COLO668 (cell line): Measurements from ENCODE around the gene TM7SF2.
"Not testable (repeated sequence)": the region's sequence is repeated elsewhere in the genome, so short reads cannot be mapped to it uniquely, and the experiment has no call there.

Experiments
- DNase-seq: peaks from one replicate; lab custom pipeline; 2025; ENCODE audit not compliant: unreplicated experiment; lab: John Stamatoyannopoulos, UW

The TM7SF2 gene

DNA sequence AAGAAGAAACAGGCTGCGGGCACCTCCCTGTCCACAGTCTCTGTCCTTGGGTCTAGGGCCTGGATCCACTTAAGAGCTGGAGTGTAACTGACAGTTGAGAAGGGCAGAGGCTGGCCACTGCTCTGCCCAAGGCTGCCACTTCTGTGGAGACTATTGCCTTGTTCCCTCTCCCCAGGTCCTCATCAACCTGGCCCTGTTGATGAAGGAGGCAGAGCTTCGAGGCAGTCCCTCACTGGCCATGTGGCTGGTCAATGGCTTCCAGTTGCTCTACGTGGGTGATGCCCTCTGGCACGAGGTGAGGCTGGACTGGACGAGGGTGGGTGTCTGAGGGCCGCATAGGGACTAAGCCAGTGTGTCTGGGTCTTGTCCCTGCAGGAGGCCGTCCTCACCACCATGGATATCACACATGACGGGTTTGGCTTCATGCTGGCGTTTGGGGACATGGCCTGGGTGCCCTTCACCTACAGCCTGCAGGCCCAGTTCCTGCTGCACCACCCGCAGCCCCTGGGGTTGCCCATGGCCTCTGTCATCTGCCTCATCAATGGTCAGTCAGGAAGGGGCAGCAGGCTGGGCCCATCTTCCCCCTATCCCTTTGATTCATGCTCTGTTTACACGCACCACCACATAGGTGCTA is 3.0 kb downstream of the TM7SF2 start:
- DNase-seq: no peak

DNA sequence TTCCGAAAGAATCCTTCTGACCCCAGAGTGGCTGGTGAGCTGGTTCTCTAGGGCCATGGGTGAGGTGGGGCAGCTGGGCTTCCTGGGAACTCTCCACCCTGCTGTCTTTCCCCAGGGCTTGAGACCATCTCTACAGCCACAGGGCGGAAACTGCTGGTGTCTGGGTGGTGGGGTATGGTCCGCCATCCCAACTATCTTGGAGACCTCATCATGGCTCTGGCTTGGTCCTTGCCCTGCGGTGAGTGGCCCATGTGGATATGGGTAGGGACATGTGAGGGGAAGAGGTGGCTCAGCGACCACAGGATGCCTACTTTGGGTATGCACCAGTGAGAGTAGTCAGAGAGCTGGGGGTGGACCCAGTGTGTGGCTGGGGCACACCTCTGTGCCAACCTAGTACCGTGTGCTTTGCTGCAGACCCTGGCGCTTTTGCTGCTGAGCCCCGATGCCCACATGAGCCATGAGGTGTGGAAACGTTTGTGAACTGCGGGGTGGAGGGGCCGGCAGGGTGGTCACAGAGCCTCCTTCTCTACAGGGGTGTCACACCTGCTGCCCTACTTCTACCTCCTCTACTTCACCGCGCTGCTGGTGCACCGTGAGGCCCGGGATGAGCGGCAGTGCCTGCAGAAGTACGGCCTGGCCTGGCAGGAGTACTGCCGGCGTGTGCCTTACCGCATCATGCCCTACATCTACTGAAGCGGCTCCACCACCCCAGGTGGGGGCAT is 3.9 kb downstream of the TM7SF2 start:
- DNase-seq: no peak

DNA sequence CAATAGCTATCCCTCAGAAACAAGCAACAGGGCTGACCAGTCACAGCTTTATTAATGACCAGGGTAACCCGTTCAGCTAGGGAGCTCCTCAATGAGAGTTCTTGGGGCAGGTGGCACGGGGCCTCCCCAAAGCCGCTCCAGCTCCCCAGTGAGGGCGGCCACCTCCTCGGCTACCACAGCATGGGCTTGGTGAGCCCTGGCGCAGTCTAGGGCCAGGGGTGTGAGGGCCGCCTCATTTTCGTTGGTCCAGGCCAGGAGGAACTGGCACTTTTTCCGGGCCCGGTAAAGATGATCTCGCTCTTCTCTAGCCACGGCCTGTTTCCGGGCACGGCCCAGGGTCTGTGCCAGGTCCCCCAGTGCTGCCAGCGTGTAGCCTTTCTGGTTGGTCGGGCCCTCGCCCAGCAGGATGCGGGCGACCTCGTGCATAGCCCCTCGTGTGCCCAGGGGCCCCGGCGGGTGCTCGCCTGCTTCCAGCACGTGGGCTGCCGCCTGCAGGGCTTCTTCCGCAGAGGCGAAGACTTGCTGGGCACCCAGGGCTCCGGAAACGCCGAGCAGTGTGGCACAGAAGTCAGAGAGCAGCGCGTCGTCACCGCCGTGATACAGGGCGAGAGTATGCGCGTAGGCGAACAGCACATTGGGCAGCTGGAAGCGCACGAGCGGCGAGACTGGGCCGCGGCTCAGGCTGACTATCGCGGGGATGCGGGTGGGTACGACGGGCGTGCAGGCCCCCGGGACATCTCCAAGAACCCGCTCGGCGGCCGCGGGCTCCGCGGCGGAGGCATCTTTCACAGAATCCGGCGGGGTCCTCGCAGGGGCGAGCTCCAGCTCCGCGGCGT is 4.9 kb downstream of the TM7SF2 start:
- DNase-seq: peak; percentile 72

DNA sequence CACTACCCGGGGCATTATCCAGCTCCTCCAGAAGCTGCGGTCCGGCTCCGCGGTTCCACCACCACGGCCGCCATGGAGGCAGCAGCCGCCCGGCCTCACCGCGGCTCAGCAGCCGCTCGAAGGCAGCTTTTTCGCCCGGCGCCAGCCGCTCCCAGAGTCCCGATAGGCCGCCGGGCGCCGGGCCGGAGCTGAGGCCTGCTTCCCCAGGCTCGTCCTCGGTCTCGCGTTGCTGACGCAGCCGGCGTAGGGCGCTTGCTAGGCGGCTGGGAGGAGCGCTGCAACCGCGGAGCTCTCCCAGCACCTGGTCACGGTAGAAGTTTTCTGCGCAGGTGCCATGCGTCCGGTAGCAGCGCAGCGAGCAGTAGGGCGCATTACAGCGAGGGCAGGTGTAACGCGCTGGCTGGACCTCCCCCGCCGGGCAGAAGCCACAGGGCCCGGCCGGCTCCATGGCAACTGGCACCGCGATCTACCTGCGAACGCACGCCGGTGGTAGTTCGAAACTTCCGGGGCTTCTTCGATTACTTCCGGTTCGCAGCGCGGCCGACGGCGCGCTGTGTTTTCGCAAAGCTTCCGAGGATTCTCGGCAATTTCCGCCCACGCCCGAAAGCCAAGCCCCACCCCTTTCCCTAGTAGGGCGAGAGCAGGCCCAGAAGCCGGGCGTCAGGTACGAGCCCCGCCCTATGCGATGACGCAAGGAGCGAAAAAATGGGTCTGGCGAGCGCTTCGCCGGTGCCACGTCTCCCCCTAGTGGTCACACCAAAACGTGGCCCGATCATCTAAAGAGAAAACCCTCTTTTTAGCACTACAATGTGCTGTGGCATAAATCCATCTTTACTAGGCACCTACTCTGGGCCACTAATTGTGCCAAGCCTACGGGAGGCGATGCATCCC is 5.8 kb downstream of the TM7SF2 start, which contains the start of gene ZNHIT2:
TSS of gene ZNHIT2 (minus strand) at position 496 of the 891 bp plus-strand sequence. CDS start at position 448, 48 bp downstream.
- peak; percentile 99 for DNase-seq

DNA sequence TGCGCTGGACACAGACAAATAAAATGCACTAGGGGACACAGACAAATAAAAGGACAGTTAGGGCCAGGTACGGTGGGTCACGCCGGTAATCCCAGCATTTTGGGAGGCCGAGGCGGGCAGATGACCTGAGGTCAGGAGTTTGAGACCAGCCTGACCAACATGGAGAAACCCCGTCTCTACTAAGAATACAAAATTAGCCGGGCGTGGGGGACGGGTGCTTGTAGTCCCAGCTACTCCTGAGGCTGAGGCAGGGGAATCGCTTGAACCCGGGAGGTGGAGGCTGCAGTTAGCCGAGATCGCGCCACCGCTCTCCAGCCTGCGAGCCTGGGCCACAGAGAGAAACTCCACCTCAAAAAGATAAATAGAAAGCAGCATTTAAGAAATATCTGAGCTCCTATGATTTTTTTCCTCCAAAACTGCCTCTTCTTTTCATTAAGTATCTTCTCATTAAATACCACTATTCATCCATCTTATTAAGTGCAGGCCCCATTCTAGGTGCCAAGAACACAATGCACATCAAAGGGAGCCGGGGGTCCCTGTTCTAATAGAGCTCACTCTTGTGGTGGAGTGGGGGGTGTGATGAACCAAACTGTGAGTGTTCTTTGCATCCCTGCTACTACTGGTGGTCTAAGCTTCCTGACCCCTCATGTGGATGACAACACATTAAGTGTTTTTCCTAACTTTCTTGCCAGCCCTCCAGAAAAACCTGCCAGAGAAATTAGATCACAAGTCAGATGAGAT is 6.6 kb downstream of the TM7SF2 start:
- no peak for DNase-seq

DNA sequence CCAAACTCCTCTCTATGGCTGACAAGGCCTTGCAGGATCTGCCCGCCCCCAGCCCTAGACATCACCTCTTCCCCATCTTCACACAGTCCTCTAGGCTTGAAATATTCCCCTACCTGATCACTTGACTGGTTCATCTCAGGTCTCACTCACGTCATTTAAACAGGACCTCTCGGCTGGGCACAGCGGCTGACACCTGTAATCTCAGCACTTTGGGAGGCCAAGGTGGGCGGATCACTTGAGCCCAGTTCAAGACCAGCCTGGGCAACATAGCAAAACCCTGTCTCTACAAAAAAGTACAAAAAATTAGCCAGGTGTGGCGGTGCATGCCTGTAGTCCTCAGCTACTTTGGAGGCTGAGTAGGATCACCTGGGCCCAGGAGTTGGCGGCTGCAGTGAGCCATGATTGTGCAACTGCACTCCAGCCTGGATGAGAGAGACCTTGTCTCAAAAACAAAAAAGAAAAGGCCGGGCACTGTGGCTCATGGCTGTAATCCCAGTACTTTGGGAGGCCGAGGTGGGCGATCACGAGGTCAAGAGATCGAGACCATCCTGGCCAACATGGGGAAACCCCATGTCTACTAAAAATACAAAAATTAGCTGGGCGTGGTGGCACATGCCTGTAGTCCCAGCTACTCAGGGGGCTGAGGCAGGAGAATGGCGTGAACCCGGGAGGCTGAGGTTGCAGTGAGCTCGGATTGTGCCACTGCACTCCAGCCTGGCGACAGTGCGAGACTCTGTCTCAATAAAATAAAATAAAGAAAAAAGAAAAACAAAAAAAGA is 7.4 kb downstream of the TM7SF2 start:
- DNase-seq: not testable (repeated sequence)

DNA sequence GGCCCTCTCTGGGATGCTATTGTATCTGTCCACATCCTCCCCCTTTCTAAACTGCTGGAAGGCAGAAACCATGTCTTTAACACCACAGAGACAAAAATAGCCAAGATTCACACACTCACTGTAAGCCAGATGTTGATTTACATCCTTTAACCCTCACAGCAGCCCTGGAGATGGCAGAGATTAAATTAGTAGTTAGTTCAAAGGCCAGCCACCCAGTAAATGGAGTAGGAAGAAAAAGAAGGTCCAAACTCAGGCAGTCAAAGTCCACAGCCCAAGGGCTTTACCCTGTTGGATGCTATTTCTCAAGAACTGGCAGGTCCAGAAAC is 8.0 kb downstream of the TM7SF2 start:
- no peak for DNase-seq

DNA sequence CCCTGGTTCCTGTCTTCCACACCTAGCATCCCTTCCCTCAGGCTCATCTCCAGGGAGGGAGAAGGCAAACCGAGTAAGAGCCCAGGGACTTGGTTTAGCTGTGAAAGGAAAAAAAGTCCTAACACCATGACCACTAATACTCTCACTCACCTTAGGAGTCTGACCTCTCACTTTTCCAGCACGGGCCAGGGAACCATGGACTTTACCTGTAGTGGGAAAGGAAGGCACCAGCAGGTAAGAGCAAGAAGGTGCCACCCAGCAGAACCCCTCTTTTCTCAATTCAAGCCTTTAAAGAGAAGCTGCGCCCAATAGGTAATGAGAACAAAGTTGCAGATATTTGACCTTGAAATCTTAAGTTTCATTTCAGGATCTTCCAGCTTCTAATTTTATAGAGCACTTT is 9.2 kb downstream of the TM7SF2 start:
- no peak for DNase-seq

DNA sequence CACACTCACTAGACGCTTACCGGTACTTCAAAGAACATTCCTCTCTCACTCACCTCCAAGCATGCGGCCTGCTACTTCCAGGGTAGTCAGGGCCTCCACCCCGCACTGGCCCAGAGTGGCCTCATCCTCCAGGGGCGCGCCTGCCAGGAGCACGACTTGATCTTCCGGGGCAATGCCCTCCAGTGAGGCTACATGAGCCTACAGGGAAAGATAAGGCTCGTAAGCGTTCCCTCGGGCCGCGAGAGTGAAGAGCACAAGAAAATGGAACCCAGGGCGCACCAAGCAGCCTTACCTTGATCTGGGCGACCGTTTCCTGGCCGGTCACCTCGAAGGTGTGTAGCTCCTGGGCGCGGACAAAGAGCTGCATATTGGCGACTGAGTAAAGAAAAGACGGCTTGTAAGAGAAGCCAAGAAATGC is 9.8 kb downstream of the TM7SF2 start:
- peak; percentile 34 for DNase-seq

DNA sequence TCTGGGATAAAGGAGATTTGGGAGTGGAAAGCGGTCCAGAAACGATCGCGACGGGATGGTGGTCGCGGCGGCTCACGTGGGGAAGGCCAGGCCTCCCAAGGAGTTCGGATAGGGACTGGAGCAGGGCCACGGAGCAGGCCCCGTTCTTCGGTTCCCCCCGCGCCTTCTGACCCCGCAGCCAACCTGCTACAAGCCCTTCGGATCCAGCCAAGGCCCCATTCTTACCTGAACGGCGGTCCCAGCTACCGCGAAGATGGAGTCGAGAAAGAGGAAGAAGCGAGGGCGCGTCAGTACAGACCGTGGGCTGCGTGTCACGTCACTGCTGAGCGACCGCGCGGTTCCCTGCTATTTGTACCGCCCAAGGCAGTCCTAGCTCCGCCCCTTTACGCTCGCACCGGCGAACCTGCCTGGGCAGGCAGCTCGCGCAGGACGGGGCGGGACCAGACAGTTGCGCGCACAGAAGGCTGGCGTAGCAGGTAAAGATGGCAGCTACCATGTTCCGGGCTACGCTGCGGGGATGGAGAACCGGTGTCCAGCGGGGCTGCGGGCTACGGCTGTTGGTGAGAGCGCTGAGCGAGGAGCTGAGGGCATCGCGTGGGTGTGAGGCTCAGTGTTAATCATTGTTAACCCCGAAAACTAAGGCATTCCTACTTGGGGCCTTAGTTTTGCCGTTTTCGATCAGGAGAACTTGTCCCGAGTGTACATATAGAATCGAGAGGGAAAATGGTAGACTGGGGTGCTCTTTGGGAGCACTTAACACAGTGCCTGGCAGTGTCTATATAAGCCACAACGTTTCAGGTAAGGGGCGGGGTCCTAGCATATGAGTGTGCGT is 10.4 kb downstream of the TM7SF2 start, which contains the start of the genes FAU and MRPL49:
TSS of gene FAU (minus strand) at position 270 of the 832 bp plus-strand sequence. CDS start 321 bp downstream, outside the sequence.
TSS of gene MRPL49 (plus strand) at position 457 of the 832 bp plus-strand sequence. CDS start at position 483, 26 bp downstream.
- peak; percentile 98 for DNase-seq

DNA sequence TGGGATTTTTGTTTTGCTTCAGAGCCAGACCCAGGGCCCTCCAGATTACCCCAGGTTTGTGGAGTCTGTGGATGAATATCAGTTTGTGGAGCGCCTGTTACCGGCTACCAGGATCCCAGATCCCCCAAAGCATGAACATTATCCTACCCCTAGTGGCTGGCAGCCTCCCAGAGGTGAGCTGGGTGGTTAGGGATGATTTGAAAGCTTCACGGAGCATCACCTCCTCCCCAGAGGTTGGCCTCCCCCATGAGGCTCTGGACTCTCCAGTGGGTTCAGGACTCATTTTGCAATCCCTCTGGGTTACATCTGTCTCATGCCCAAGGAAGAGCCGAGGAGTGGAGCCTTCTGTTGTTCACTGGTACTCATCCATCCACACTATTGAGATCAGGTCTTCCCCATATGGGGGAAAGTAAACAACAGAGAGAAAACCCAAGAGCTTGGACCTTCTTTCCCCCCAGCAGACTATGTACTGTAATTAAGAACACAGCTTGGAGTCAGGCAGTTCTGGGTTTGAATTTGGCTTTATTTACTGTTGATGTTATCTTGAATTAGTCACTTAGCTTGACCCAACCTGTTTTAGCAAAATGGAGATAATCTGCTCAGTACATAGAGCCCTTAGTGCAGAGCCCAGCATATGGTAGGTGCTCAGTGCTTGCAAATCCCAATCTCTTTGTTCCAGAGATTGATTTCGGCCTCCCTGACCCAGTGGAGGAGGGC is 13.0 kb downstream of the TM7SF2 start:
- DNase-seq: no peak

DNA sequence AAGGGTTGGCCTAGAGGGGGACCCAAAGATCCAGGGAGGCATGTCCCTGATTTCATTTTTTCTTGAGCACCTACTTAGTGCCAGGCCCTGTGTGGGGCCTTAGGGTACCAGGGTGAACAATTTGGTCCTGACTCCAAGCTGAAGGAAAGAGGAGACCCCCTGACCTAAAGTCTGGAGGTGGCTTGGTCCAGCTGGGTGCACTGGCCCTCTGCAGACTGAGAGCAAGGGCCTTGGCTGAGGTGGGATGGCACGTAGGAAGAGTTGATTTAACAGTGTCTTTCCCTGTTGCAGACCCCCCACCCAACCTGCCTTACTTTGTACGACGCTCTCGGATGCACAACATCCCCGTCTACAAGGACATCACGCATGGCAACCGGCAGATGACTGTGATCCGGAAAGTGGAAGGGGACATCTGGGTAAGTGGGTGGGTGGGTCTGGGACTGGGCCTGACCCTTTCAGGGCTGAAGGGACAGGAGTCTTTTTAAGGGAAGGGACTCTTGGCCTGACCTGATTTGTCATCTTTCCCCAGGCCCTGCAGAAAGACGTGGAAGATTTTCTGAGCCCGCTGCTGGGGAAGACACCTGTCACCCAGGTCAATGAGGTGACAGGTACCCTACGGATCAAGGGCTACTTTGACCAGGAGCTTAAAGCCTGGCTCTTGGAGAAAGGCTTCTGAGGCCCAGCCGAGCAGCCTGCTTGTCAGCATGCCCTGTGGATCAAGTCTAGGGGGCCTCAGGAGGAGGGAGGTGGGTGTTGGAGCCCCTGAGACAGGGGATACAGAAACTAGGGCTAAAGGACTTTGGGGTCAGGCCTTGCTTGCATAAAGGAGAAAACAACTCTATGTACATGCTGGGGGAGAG is 13.8 kb downstream of the TM7SF2 start:
- DNase-seq: no peak

DNA sequence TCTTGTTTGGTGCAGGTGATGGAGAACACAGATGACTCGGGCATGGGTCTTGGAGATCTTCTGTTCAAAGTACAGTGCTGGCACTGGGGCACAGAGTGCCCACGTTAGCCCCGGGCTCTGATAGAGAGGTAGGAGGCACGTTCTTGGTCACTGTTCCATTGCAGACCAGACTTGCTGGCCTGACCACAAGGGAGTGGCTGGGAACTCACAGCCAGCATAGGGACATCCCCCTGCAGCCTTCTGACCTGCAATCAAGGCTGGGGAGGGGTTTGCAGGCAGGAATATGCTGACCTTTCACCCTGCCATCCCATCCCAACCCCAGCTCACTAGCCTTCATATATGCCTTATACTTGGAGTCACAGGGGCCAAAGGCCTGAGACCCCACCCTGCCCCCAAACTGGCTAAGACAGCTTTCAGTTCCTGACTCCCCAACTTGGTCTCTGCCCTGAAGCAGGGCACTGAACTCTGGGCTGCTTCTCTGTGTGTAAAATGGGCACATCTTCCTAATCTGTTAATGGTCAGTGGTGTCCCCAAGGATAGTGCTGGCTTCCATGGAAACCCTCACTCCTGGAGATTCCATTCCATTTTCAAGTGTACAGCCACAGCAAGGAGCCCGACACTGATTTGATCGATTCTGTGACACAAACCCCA is 15.1 kb downstream of the TM7SF2 start:
- DNase-seq: no peak

DNA sequence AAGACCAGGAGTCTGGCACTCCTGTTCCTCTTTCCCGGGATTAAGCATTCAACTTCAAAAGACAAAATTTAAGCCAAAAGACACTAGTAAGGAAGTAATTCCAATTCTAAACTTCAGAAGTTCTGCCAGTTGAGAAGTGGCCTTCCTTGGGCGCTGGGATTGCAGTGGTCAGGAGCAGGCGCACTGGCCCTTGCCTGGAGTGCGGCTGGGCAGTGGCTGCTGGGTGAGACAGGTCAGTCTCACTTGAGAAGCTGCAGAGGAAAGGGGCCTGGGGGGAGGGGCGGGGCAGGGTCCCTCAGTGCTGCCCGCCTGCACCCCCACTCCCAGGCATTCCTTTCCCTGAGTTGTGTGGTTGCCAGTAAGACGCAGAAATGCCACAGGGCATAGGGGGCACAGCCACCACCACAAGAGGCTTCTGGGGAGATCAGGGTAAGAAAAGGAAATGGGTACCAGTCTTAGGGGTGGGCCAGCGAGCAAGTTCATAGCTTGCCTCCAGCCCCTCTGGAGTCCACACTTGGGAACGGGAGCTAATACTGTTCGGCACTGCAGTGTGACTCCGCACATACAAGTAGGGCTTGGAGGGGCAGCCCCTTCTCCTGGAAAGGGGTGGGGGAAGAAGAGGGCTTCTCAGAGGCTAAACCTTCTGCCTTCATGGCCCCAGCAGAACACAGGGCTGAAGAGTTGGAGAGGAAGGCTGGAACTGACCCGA is 16.0 kb downstream of the TM7SF2 start:
- no peak for DNase-seq
